ENCODE measurements around the gene AVPR2.
A peak's percentile ranks its signal among the peaks of the same experiment; 100 is the strongest.

Gene AVPR2

DNA sequence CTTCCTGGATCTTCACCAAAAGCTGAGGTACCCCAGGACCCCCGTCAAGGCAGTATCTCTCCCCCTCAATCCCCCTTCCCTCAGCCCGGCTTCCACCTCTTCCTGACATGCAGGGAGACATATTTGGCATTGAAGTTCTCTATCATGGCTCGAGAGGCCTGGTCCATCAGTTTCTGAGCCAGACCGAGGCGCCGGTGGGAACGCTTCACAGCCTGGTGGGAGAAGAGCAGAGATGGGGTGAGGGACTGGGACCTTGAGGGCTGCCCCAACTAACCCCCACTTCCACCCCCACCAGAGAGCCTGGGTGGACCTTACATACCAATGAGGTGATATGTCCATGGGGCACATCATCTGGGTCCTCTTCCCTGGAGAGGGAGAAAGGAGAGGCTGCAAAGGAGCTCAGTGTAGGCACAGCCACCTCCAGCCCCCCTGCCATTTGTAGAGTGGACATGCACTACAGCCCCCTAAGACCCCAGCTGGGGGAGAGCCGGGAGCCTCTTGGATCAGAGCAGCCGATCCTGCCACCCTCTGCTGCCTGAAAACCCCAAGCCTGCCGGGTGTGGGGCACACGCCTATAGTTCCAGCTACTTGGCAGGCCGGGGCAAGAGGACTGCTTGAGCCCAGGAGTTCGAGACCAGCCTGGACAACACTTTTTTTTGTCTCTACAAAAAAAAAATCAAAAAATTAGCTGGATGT, 27.9 kb downstream of the AVPR2 start:
- no peak for DNase-seq (ENCODE audit: low spot score)

DNA sequence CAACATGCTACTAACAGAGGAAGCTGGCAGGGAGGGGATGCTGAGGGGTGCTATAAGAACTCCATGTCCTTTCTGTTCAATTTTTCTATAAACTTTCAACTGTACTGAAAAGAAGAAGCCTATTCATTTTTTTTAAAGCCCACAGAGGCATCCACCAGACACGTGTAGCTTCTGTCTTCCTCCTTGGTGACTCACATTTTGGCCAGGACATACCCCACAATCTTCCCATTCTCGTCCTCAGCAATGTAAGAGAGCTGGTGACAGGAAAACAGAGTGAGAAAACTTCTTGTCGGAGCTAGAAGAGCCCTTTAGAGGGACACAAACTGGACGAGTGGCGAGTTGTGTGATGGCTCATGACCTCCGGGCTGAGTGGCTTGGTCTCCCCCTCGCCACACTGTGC, 29.3 kb downstream of the AVPR2 start:
- DNase-seq (ENCODE audit: low spot score), result peak; percentile 40

DNA sequence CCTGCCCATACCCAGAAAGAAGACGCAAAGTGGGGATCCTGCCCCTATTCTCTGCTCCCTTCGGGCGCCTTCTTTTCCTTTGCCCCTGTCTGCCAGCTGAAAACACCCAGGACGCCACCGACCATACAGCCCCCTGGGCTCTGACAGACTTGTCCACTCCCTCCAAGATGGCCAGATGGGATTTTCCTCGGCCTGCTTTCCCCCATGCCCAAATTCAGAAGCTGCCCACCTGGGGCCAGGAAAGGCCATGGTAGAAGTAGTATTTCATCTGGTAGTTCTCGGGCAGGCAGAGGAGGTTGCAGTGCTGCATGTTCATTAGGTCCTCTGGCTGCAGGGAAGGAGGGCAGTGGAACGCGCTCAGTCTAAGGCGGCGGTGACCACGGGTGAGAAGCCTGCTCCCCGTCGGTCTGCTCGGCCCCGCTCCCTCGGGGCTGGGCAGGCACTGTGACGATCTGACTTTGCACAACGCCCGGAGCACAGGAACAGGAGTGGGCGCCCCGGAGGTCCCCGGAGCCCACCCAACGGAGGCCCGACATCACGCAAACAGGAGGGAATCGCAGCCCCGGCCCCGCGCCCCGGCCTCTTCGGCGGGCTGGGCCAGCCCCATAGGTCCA, 29.8 kb downstream of the AVPR2 start:
- no peak for DNase-seq (ENCODE audit: low spot score)

DNA sequence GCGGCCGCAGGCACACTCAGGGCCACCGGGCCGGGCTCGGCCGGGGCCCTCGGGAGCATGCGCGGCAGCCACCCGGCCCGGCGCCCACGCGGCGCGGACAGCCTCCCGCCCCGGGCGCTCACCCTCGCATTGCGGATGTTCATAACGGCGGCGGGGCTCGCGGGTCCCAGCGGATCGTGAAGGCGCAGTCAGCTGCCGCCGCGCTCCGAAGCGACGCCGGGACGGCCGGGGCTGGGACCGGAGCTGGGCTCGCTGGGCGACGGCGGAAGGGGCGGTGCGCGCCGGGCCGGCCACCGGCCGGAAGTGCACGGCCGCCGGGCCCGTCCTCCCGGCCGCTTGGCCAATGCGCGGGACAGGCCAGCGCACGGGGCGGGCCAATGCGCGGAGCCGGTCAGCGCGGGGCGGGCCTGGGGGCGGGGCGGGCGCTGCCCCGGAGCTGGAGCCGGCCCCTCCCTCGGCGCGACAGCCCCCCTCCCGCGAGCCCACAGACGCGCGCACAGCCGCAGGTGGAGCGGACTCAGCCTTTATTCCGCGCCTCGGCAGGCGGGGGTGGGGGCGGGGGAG, 30.4 kb downstream of the AVPR2 start, which contains the start of gene NAA10:
TSS of gene NAA10 (minus strand) at position 276 of the 564 bp plus-strand sequence. CDS start at position 143, 133 bp downstream.
- DNase-seq (ENCODE audit: low spot score), result peak; percentile 53

DNA sequence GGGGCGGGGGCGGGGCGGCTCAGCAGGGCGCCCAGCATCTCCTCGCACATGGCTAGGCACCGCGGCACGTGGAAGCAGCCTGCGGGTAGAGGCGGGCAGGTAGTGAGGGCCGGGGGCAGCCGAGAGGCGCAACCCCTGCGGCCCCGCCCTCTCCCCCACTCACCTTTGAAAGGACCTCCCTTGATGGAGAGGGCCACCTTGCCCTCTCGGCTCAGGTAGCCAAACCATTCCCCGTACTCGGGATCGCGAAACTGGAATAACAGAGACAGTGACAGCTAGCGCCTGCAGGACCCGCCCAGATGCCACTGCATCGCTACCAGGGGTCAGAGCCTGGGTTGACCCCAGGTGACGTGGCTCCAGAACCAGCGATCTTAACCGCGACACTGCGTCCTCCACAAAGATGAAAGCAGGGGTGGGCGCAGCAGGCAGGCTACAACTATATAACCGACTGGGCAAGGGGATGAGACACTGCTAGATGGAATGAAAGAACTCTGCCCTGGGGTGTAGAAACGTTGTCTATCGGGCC, 30.9 kb downstream of the AVPR2 start:
- no peak for DNase-seq (ENCODE audit: low spot score)

DNA sequence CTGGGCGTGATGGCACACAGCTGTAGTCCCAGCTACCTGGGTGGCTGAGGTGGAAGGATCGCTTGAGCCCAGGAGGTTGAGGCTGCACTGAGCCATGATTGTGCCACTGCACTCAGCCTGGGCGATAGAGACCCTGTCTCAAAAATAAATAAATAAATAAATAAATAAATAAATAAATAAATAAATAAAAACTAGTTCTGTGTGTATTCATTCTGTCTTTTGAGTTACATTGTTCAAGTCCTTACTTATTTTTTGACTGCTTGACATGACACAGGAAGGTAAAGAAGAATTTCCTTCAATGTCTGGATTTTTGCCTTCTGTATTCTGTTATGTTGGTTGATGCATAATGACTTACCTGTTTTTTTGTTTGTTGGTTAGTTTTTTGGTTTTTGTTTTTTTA, 32.6 kb downstream of the AVPR2 start:
- no peak for DNase-seq (ENCODE audit: low spot score)

DNA sequence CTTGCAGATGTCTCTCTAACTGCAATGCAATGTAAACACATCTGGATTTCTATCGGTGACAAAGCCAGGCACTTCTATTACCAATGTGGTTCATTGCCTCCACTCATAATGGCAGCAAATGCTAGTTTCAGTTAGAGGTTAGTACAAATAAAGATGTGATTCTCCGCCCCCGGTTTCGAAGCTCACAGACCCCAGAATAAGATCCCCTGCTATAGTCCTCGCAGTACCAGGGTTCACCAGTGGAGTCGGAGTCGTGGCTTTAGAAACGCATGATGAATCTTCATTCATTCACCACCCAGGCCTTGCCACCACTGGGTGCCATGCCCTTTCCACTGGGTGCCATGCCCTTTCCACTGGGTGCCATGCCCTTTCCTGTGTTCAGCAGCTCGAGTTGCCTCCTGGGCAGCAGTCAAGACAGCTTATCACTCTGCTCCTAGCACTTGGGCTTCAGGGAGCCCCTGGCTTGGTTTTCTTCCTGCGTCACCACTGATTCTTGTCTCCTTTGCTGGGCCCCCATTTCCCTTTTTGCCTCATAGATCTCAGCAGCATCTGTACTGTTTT, 33.8 kb downstream of the AVPR2 start:
- DNase-seq (ENCODE audit: low spot score), result no peak

DNA sequence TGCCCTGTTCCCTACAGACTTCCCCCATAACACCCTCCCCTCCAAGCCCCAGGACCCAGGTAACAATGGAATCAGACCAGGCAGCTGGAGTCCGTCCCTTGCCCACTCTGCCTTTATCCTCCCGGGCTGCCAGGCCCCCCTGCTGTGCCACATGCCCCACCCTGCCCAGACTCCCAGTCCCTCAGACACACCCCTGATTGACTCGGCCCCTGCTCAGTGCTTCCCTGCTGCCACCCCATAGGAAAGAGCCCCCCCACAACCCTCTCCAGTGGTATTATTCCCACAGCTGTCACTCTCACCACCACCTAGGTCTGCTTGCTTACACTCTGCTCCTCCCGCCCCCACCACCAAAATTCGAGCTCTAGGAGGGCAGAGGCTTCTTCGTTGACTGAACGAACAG, 35.1 kb downstream of the AVPR2 start:
- DNase-seq (ENCODE audit: low spot score), result no peak

DNA sequence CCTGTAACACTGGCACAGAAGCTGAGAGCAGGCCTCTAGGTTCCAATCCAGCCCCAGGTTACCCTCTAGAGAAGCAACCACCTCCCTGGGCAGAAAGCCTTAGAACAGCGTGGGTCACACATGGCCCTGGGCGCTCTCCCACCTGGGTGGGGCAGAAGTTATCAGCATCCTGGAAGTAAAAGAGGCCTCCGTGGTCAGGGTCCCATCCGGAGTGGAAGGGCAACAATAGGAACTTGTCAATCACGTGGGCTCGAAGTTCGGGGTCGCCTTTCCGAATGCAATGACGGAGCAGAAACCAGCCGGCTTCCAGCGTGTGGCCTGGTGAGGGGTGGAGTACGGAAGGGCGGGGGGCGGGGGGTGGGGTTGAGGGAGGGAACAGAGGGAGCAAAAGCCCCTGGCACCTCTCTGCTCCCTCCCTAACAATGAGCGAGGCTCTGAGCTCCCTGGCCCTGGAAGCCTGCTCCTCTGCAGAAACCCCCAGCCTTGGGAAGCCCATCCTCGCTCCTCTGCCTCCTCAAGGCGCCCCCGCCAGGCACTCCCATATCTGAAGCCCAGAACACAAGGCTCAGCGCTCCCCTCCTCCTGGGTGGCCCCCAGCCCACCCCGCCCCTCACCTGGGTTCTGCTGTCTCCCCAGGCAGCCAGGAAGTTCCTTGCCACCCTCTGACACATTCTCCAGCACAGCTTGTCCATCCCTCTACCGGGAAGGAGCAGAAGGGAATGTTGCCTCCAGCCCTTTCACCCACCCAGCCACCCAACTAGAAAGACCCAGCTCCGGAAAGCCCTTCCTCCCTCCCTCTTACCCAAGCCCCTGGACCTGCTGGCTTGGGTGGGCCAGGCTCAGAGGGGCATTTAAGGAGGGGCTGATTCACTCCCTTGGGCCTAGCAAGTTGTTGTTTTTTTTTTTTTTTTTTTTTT, 37.1 kb downstream of the AVPR2 start:
- DNase-seq (ENCODE audit: low spot score), result no peak

DNA sequence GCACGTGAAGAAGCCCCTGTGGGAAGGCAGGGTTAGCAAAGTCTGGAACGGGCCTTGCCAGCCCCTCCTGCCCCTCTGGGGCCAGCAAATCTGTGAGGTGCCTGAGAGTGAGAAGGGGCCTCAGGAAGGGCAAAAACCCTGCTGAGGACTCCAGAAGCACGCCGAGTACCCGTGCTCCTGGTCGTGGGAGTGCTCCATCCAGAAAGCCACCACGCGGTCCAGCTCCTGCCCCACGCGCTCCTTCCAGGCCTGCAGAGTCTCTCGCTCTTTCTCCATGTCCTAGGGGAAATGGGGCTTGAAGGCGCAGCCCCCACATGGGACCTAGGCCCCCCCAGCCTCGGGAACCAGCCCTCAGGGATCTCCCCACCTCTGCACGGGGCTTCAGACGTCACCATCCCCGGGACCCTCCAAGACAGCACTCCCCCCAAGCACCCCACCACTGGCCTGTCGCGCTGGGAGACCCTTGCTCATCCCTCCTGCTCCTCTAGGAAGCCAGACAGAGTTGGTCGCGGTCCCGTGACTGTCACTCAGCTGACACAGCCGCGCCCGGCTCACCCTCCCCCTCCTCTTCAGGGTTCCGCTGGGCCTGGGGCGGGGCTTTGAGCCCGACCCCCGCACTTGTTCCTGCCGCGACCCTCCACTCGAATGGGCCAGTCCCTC, 39.8 kb downstream of the AVPR2 start, which contains the start of gene RENBP:
TSS of gene RENBP (minus strand) at position 504 of the 660 bp plus-strand sequence. CDS start at position 471, 33 bp downstream.
- DNase-seq (ENCODE audit: low spot score), result no peak

DNA sequence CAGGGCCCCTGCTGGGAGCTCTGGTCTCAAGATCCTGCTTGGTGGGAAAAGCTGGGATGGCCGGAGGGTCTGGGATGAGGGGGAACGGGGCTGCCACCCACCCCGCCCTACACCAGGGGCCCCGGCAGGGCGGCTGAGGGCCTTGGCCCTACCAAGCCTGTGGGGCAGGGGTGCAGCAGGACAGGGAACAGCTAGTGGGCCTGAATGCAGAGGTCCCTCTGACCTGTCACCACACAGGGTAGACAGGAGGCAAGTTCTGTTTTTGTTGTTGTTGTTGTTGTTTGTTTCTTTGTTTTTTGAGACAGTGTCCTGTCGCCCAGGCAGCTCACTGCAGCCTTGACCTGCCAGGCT, 40.3 kb downstream of the AVPR2 start:
- no peak for DNase-seq (ENCODE audit: low spot score)

DNA sequence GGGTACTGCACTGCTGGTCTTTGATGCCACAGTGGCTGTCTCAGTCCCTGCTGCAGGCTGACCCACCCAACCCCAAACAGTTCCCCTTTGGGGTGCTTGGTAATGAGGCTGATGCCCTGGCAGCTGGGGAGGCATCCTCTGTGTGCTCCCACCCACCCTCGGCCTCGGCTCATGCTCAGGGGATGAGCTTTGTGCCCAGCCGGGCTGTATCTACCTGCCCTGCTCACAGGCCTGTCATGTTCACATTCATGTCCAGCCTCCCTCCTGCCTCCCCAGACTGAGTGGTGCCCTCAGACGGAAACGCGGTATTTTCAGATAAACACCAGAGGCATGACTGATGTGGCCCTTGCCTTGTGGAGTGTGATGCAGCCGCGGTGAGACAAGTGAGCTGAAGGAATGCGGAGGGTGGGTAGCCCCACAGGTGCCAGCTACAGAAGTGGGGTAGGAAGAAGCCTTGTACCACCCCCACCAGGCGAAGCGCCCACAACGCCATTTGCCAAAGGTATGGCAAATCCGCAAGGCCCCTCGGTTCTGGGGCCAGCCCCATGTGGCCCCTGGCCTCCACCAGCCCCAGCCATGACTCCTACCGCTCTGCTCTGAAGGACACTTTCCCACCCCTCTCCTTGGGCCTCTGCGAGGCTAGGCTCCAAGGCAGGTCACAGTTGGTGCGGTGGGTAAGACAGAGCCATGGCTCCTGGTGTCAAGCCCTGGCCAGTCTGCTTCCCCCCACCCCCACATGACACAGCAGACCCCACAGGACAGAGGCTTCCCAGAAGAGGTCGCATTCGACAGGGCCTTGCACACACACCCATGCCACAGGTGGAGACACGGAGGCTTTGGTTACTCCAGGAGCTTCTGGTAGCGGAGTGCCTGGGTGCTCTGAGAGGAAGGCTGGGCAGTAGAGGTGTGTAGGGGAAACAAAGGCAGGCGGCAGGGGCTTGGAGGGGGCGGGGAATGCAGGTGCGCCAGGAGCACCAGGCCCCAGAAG, 41.8 kb downstream of the AVPR2 start:
- DNase-seq (ENCODE audit: low spot score), result no peak

DNA sequence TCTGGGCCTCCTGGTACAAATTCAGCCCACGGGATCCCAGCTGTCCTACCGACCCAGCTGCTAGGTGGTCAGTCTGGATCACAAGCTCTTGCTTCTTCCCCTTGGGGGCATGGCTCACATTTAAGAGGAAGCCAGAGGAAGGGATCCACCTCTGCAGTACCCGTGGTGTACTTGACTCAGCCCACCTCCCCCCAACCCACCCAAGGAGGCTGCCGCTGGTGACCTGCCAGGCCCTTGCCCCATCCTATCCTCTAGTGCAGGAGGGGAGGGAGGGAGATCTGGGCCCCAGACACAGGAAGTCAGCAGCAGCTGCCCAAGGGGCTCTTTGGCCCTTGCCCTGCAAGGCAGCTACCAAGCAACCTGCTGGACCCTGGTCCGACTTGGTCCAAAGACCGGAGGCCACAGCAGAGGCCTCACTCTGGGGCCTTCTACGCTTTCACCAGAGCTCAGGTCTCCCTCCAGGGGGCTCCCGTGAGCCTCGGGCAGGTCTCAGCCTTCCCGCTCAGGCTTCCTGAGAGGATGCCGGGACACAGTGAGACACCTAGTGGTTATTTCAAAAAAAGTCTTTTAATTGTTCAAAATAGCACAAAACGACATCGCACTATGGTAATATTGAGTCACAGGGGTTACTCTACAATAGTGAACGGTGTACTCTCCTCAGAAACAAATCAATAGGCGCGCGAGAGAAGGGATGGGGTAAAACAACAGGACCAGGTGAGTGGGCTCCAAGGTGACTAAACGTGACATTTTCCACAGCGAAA, 42.7 kb downstream of the AVPR2 start:
- peak; percentile 60 for DNase-seq (ENCODE audit: low spot score)

DNA sequence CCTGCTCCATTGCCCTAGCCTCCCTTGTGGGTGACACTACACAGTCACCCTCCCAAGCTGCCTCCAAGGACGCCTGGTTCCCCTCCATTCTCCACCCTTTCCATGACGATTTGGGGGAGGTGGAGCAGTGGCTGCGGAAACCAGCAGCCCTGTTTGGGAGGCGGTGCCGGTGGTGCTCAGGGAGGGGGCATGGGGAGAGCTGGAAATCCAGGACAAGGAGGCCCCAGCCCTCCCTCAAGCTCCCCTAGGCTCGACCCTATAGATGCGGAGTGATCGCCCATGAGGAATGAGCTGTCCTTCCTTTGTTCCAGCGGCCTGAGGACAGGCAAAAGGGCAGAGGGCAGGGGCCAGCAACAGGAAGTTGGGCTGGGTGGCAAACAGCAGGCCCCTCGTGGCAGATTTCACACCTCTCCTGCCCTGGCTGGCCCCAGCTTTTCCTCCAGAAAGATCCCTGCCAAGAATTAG, 43.6 kb downstream of the AVPR2 start:
- no peak for DNase-seq (ENCODE audit: low spot score)

DNA sequence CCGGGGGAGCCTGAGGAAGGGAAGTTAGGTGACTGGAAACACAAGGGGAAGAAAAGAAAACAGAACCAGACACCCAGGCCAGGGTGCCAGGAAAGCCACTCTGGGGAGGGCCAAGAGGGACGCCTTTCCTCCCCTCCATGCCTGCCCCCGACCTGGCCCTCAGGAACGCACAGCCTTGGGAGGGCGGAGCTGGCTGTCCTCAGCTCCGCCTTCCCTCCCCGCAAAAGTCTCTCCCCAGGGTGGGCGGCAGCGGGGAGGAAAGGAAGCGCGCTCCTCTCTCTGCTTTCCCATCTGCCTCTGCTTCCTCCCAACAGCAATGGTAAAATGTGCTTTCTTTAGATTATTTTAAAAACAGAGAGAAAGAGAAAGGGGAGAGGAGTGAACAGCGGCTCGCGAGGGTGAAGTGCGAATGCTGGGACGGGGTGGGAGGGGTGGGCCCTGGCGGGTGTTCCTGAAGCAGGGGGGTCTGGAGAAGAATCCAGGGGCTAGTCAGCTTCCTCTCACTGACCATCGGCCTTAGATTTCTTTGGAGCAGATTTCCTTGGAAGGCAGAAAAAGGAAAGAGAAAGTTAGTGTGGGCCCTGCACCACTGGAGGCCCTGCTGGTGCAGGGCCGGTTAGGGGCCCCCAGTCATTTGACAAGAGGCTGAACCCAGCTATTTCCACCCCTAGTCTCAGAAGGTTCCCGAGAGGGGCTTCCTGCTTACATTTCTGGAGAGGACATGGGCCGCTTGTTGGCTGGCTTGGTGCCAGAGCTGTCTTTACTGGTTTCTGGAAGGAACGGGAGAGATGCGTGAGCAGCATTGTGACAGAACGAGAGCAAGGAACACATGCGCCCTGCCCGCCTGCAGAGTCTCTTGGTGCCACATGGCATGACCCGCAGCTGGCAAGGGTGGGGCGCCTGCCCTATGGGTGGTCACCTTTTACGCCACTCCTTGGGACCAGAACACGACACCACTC, 44.7 kb downstream of the AVPR2 start:
- no peak for DNase-seq (ENCODE audit: low spot score)

DNA sequence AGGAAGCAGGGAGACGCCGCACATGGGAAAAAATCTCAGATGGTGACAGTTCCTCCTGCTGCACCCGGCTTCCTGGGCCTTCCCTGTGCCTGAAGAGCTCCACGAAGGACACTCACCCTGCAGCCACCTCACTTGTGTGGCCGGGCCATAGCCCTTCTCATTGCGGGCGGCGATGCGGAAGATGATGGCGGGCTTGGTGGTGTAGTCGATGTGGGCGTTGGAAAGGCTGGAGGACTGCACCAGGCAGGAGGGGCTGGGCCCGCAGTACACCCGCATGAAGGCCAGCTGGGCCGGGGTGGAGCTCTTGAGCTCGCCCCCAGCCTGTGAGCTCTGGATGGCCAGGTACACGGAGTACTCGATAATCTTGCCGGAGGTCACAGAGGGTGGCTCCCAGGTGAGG, 45.7 kb downstream of the AVPR2 start:
- no peak for DNase-seq (ENCODE audit: low spot score)

DNA sequence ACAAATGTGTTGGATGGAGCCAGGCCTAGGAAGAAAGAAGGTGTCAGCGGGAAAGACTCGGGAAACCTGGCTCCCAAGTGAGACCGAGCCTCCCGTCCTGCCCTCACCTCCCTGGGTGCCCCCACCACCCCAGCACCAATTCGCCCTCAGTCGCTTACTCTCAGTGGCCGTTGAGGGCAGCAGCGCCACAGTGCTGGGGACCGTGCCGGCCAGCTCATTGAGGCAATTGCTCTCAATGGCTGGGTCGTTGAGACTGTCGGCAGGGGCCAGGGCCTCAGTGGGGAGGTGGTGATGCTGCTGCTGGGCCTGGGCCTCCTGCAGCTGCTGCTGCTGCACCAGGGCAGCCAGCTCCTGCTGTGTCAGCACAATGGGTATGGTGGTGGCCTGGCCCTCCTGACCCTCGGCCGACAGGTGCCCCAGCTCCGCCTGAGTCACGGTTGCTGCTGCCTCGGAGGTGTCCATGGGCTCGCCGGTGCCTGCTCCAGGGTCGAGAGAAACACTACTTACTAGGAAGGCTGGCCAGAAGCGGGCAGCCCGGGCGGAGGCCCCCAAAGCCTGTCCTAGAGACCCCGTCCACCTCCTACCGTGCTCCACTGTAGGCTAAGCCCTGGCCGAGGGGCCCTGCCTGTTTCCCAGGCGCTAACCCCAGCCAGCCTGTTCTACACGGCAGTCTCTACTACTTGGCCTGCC, 47.4 kb downstream of the AVPR2 start:
- DNase-seq (ENCODE audit: low spot score), result no peak

Data from COLO829 (cell line).